Hematopoietic multipotent progenitor cell treated with erythropoietin and hydrocortisone succinate and interleukin-3 and kit ligand, for 17 days (in vitro differentiated cells): ENCODE data around the gene GOSR2.
"Not testable (repeated sequence)": the region's sequence is repeated elsewhere in the genome, so short reads cannot be mapped to it uniquely, and the experiment has no call there.

Experiments
- DNase-seq: peaks from one replicate; pipeline ENCODE4 v3.0.0-alpha.2; 2015; ENCODE audit warnings: low spot score

GOSR2 gene

GRCh38 chr17:46894024-46894423 lies 28.9 kb upstream of the GOSR2 start:
- no peak for DNase-seq

- DNase-seq: no peak
Measured at GRCh38 chr17:46894476-46895151, 28.3 kb upstream of the GOSR2 start.

- no peak for DNase-seq
Measured at GRCh38 chr17:46895171-46895570, 27.8 kb upstream of the GOSR2 start.

- no peak for DNase-seq
Measured at GRCh38 chr17:46896991-46897390, 26.0 kb upstream of the GOSR2 start.

- no peak for DNase-seq
Measured at GRCh38 chr17:46898364-46898763, 24.6 kb upstream of the GOSR2 start.

GRCh38 chr17:46898860-46899259 lies 24.1 kb upstream of the GOSR2 start:
- DNase-seq: no peak

- DNase-seq: no peak
Measured at GRCh38 chr17:46901291-46901690, 21.7 kb upstream of the GOSR2 start.

GRCh38 chr17:46903762-46904672 lies 18.9 kb upstream of the GOSR2 start:
- no peak for DNase-seq

- no peak for DNase-seq
Measured at GRCh38 chr17:46908068-46908737, 14.8 kb upstream of the GOSR2 start.

- no peak for DNase-seq
Measured at GRCh38 chr17:46910179-46910927, 12.6 kb upstream of the GOSR2 start.

- DNase-seq: no peak
Measured at GRCh38 chr17:46911311-46911710, 11.6 kb upstream of the GOSR2 start.

GRCh38 chr17:46915596-46915995 lies 7.4 kb upstream of the GOSR2 start:
- DNase-seq: no peak

GRCh38 chr17:46916211-46916610 lies 6.7 kb upstream of the GOSR2 start:
- no peak for DNase-seq

- no peak for DNase-seq
Measured at GRCh38 chr17:46916623-46917022, 6.3 kb upstream of the GOSR2 start.

- no peak for DNase-seq
Measured at GRCh38 chr17:46917041-46917440, 5.9 kb upstream of the GOSR2 start.

- DNase-seq: no peak
Measured at GRCh38 chr17:46917516-46917915, 5.4 kb upstream of the GOSR2 start.

GRCh38 chr17:46921962-46922361 lies 998 bp upstream of the GOSR2 start:
- DNase-seq: not testable (repeated sequence)

- no peak for DNase-seq
Measured at GRCh38 chr17:46922487-46922803, 515 bp upstream of the GOSR2 start.

GRCh38 chr17:46925185-46925868 lies 2.4 kb downstream of the GOSR2 start:
- no peak for DNase-seq

- DNase-seq: no peak
Measured at GRCh38 chr17:46928467-46929261, 5.7 kb downstream of the GOSR2 start.

GRCh38 chr17:46929413-46929812 lies 6.5 kb downstream of the GOSR2 start:
- no peak for DNase-seq
